Left hindlimb (tissue), 1 donor: ENCODE results near the gene SUSD2.
A peak's percentile ranks its signal among the peaks of the same experiment; 100 is the strongest.
"Not testable (repeated sequence)": the region's sequence is repeated elsewhere in the genome, so short reads cannot be mapped to it uniquely, and the experiment has no call there.

ENCODE experiments used
- DNase-seq: peaks from one replicate; pipeline ENCODE4 v3.0.0-alpha.2; 2018

The SUSD2 gene

GRCh38 chr22:24181088-24181995, at the start of gene SUSD2:
Gene SUSD2, plus strand, starts transcription at chr22:24181487. Its CDS starts 33 bp downstream, at chr22:24181520.
- peak; percentile 43 for DNase-seq

GRCh38 chr22:24133187-24133965, 47.9 kb upstream of the SUSD2 start:
- no peak for DNase-seq

- peak; percentile 78 for DNase-seq
These were observed 47.0 kb upstream of the SUSD2 start for GRCh38 chr22:24134090-24134846.

- DNase-seq, result not testable (repeated sequence)
These were observed 44.8 kb upstream of the SUSD2 start for GRCh38 chr22:24136533-24136932.

- no peak for DNase-seq
These were observed 43.7 kb upstream of the SUSD2 start for GRCh38 chr22:24137595-24137994.

GRCh38 chr22:24138649-24139420, 42.5 kb upstream of the SUSD2 start:
- DNase-seq, result no peak

- DNase-seq, result no peak
These were observed 40.9 kb upstream of the SUSD2 start for GRCh38 chr22:24140357-24140756.

GRCh38 chr22:24141586-24141985, 39.7 kb upstream of the SUSD2 start:
- no peak for DNase-seq

GRCh38 chr22:24142241-24142640, 39.0 kb upstream of the SUSD2 start:
- DNase-seq, result no peak

GRCh38 chr22:24142831-24143230, 38.5 kb upstream of the SUSD2 start:
- no peak for DNase-seq

GRCh38 chr22:24144056-24144777, 37.1 kb upstream of the SUSD2 start:
- no peak for DNase-seq

GRCh38 chr22:24144778-24145085, 36.6 kb upstream of the SUSD2 start:
- no peak for DNase-seq

- DNase-seq, result no peak
These were observed 35.7 kb upstream of the SUSD2 start for GRCh38 chr22:24145446-24146193.

GRCh38 chr22:24146194-24146616, 35.1 kb upstream of the SUSD2 start:
- DNase-seq, result peak; percentile 72

GRCh38 chr22:24146791-24147353, 34.4 kb upstream of the SUSD2 start:
- peak; percentile 88 for DNase-seq

GRCh38 chr22:24147666-24148065, 33.6 kb upstream of the SUSD2 start:
- no peak for DNase-seq

- no peak for DNase-seq
These were observed 32.8 kb upstream of the SUSD2 start for GRCh38 chr22:24148266-24149197.

- no peak for DNase-seq
These were observed 32.1 kb upstream of the SUSD2 start for GRCh38 chr22:24149198-24149590.

- DNase-seq, result no peak
These were observed 27.9 kb upstream of the SUSD2 start for GRCh38 chr22:24153353-24153752.
